WTC11 (cell line): ENCODE data around the gene C1QL1.

Experiments used
- KAT7 ChIP-seq: sonication (generic); formaldehyde crosslinking; IDR thresholded peaks from 2 replicates; pipeline ENCODE4 v1.8.1; 2023; ENCODE audit warnings: missing genetic modification reagents, mild to moderate bottlenecking, borderline replicate concordance
- MLX ChIP-seq: sonication (generic); formaldehyde crosslinking; IDR thresholded peaks from 2 replicates; pipeline ENCODE4 v1.8.1; 2023; ENCODE audit warnings: mild to moderate bottlenecking, missing genetic modification reagents, moderate library complexity
- NFYB ChIP-seq: sonication (generic); formaldehyde crosslinking; conservative IDR thresholded peaks from 2 replicates; pipeline ENCODE4 v1.8.0; 2022; ENCODE audit warnings: low read depth, missing genetic modification reagents
- PRRX2 ChIP-seq: fragments of 250-450 bp; sonication (Bioruptor Pico); IDR thresholded peaks from 2 replicates; pipeline ENCODE4 v1.8.0; 2021; ENCODE audit warnings: mild to moderate bottlenecking
- TF ChIP-seq, protein P1 (sequence below): fragments of 200-600 bp; IDR thresholded peaks from 2 replicates; pipeline ENCODE4 v1.8.0; 2022; ENCODE audit warnings: antibody characterized with exemption

- TF ChIP-seq PRRX2 (CRISPR knock-in tag), result no peak
- TF ChIP-seq NFYB (CRISPR knock-in tag), result no peak
- TF ChIP-seq, protein P1, sequence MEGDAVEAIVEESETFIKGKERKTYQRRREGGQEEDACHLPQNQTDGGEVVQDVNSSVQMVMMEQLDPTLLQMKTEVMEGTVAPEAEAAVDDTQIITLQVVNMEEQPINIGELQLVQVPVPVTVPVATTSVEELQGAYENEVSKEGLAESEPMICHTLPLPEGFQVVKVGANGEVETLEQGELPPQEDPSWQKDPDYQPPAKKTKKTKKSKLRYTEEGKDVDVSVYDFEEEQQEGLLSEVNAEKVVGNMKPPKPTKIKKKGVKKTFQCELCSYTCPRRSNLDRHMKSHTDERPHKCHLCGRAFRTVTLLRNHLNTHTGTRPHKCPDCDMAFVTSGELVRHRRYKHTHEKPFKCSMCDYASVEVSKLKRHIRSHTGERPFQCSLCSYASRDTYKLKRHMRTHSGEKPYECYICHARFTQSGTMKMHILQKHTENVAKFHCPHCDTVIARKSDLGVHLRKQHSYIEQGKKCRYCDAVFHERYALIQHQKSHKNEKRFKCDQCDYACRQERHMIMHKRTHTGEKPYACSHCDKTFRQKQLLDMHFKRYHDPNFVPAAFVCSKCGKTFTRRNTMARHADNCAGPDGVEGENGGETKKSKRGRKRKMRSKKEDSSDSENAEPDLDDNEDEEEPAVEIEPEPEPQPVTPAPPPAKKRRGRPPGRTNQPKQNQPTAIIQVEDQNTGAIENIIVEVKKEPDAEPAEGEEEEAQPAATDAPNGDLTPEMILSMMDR, result no peak
- TF ChIP-seq MLX (CRISPR knock-in tag), result no peak
- TF ChIP-seq KAT7 (CRISPR knock-in tag), result no peak
Observed at GRCh38 chr17:45001310-45001709, 33.2 kb upstream of the C1QL1 start.
